Lower leg skin (tissue), 3 donors: ENCODE measurements around the gene NCOA3.

ENCODE experiments used
- CTCF ChIP-seq, 3 donors: fragments of 450-650 bp; IDR thresholded peaks; one replicate each; pipeline ENCODE4 v1.5.1; 2016; ENCODE audit warnings: antibody characterized with exemption in 3 of 3, mild to moderate bottlenecking in 3 of 3, moderate library complexity in 2 of 3
- POLR2A ChIP-seq, 2 donors: fragments of 450-650 bp; IDR thresholded peaks; one replicate each; pipeline ENCODE4 v1.6.1; 2016 to 2017; ENCODE audit warnings: antibody characterized with exemption in 2 of 2, mild to moderate bottlenecking in 1 of 2, moderate library complexity in 1 of 2

DNA sequence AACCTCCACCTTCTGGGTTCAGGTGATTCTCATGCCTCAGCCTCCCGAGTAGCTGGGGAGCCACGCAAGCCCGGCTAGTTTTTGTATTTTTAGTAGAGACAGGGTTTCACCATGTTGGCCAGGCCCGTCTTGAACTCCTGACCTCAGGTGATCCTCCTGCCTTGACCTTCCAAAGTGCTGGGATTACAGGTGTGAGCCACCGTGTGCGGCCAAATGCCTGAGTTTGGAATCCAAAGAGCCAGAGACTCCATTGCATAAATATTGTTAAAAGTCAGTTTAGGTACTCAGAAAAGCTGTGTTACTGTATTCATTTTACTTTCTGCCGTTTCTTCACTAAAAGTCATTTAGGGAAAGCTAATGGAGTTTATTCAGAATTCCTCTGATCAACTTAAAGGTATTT is 146.3 kb downstream of the NCOA3 start:
- TF ChIP-seq POLR2A (IDR thresholded peaks at IDR 0.05) (no peak), CTCF (IDR thresholded peaks at IDR 0.05) (no peak)
